ENCODE measurements around the gene PEX11A. TPM values are rescaled to one million over a fixed set of nuclear protein-coding genes. Genes with fewer than 3 reads are reported as not detected.

PEX11A gene
- total RNA-seq, 1 donor from 2014 or later: 6.5 TPM

DNA sequence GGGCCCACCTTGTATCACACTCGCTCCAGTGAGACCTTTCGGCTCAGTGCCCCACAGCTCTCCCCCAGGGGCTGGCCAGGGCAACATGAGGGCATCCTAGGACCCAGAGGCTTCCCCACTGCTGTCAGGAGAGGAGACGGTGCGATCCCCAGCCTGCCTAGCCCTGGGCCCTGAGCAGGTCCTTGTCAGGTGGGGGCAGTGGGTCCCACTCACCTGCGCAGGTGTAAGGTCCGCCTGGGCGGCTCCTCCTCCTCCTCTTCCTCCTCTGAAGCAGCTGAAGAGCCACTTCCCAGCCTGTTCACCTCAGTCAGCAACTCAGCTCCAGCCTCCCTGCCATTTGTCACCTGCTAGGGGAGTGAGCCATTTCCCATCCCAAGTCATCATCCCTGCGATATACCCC is 44.9 kb downstream of the PEX11A start:
- DNase-seq (ENCODE audit: low spot score in 2 of 2, unreplicated experiment in 2 of 2): no peak
- Mint-ChIP-seq H3K36me3 (peaks cover 41% of the 10 kb centered on the region), H3K4me3 (no peak overlapping the region), H3K27ac (no peak overlapping the region), H3K4me1 (peaks cover 3% of the 10 kb centered on the region), H3K9me3 (no peaks in the 10 kb centered on the region), H3K27me3 (ENCODE audit: low read depth) (no peaks in the 10 kb centered on the region)
- TF ChIP-seq, protein P1, sequence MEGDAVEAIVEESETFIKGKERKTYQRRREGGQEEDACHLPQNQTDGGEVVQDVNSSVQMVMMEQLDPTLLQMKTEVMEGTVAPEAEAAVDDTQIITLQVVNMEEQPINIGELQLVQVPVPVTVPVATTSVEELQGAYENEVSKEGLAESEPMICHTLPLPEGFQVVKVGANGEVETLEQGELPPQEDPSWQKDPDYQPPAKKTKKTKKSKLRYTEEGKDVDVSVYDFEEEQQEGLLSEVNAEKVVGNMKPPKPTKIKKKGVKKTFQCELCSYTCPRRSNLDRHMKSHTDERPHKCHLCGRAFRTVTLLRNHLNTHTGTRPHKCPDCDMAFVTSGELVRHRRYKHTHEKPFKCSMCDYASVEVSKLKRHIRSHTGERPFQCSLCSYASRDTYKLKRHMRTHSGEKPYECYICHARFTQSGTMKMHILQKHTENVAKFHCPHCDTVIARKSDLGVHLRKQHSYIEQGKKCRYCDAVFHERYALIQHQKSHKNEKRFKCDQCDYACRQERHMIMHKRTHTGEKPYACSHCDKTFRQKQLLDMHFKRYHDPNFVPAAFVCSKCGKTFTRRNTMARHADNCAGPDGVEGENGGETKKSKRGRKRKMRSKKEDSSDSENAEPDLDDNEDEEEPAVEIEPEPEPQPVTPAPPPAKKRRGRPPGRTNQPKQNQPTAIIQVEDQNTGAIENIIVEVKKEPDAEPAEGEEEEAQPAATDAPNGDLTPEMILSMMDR (IDR thresholded peaks at IDR 0.05; ENCODE audit: unreplicated experiment): no peak

DNA sequence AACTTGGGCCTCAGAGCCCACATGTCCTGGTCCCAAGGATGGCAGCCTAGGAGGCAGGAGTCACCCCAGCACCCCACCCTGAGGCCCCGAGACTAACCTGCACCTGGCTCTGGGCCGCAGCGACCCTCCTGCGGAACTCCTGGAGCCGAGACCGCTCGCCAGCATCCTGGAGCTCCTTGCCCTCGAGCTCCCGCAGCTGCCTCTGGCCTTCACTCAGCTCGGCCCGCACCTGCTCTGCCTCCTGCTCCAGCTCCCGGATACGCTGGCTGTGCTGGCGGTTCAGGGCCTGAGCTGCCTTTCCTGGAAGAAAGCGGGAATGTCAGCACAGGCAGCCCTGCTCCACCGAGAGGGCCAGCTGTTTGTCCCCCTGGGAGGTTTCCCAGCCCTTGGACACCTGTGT is 48.4 kb downstream of the PEX11A start:
- Mint-ChIP-seq H3K9me3 (peaks cover 3% of the 10 kb centered on the region), H3K36me3 (peaks cover 42% of the 10 kb centered on the region), H3K27ac (no peak overlapping the region), H3K4me3 (no peak overlapping the region), H3K27me3 (ENCODE audit: low read depth) (no peaks in the 10 kb centered on the region), H3K4me1 (no peaks in the 10 kb centered on the region)
- TF ChIP-seq, protein P1 (IDR thresholded peaks at IDR 0.05; ENCODE audit: unreplicated experiment): no peak
- DNase-seq (ENCODE audit: low spot score in 2 of 2, unreplicated experiment in 2 of 2): peak in 1 of 2 experiments; percentile 16

DNA sequence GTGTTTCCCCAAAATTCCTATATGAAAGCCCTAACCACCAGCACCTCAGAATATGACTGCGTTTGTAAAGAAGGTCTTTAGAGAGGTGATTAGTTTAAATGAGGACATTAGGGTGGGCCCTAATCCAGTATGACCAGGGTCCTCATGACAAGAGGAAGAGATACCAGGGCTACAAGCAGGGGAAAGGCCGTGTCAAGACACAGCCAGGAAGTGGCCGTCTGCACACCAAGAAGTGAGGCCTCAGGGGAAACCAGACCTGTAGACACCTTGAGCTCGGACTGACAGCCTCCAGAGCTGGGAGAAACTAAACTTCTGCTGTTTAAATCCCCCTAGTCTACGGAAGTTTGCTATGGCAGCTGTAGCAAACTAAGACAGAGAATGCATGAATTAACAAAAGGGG is 49.5 kb downstream of the PEX11A start:
- no peaks in the 10 kb centered on the region for H3K4me1 Mint-ChIP-seq
- DNase-seq (ENCODE audit: low spot score in 2 of 2, unreplicated experiment in 2 of 2): peak in 1 of 2 experiments; percentile 13
- peaks cover 3% of the 10 kb centered on the region for H3K9me3 Mint-ChIP-seq
- TF ChIP-seq, protein P1 (IDR thresholded peaks at IDR 0.05; ENCODE audit: unreplicated experiment): no peak
- no peak overlapping the region for H3K4me3 Mint-ChIP-seq
- peaks cover 40% of the 10 kb centered on the region for H3K36me3 Mint-ChIP-seq
- H3K27me3 Mint-ChIP-seq (ENCODE audit: low read depth): no peaks in the 10 kb centered on the region
- H3K27ac Mint-ChIP-seq: no peak overlapping the region

DNA sequence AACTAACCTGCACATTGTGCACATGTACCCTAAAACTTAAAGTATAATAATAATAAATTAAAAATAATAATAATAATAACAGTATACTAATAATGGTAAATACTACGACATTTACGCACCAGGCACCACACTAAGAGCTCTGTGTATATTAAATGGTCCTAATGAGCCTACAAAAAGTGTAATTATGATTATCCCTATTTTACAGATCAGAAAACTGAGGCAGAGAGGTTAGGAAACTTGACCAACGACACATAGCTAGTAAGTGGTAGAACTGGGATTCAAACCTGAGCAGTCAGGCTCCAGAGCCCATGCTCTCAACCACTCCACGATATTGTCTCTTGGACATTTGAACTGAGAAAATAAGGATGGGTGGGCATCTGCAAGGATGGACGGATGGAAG is 50.3 kb downstream of the PEX11A start:
- Mint-ChIP-seq H3K36me3 (peaks cover 43% of the 10 kb centered on the region), H3K4me3 (no peak overlapping the region), H3K4me1 (no peaks in the 10 kb centered on the region), H3K27me3 (ENCODE audit: low read depth) (no peaks in the 10 kb centered on the region), H3K27ac (no peak overlapping the region), H3K9me3 (peaks cover 6% of the 10 kb centered on the region)
- TF ChIP-seq, protein P1 (IDR thresholded peaks at IDR 0.05; ENCODE audit: unreplicated experiment): no peak
- no peak for DNase-seq (ENCODE audit: low spot score in 2 of 2, unreplicated experiment in 2 of 2)

DNA sequence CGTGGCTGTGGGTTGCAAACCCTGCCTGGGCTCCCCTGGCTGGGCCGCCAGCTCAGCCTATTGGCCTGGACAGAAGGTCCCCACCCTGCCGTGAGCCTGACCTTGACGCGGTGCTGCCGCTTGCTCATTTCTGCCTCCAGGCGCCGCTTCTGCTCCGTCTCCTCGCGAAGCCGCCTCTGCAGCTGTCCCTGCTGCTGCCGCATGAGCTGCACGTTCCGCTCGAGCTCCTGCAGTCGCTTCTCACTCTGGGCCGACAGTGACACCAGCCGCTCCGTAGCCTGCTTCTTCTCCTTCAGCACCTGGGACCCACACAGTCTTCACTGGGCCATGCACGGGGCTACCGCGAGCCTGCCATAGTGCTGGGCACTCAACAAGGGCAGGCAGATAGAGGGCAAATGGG is 57.0 kb downstream of the PEX11A start:
- TF ChIP-seq, protein P1 (IDR thresholded peaks at IDR 0.05; ENCODE audit: unreplicated experiment): no peak
- H3K4me1 Mint-ChIP-seq: no peaks in the 10 kb centered on the region
- H3K9me3 Mint-ChIP-seq: peaks cover 4% of the 10 kb centered on the region
- DNase-seq (ENCODE audit: low spot score in 2 of 2, unreplicated experiment in 2 of 2): no peak
- H3K27ac Mint-ChIP-seq: no peak overlapping the region
- H3K4me3 Mint-ChIP-seq: no peak overlapping the region
- peaks cover 51% of the 10 kb centered on the region for H3K36me3 Mint-ChIP-seq
- H3K27me3 Mint-ChIP-seq (ENCODE audit: low read depth): no peaks in the 10 kb centered on the region
